BLaER1 treated with 17β-estradiol and CSF1 and Interleukin-3, amounts not matched to agents 10 nM and 100 nM (cell line): ENCODE data around the gene SOCS3.
A peak's percentile ranks its signal among the peaks of the same experiment; 100 is the strongest.

ENCODE experiments used
- H3K27ac ChIP-seq, 11 experiments: shearing (Covaris generic); formaldehyde crosslinking; 2 replicates each; pipeline ENCODE4 v1.8.1; 2022
- H3K27me3 ChIP-seq, 11 experiments: shearing (Covaris generic); formaldehyde crosslinking; 2 replicates each; pipeline ENCODE4 v1.8.1; 2022
- H3K36me3 ChIP-seq, 11 experiments: shearing (Covaris generic); formaldehyde crosslinking; 2 replicates each; pipeline ENCODE4 v1.8.1; 2022
- H3K4me1 ChIP-seq, 10 experiments: shearing (Covaris generic); formaldehyde crosslinking; 2 replicates each; pipeline ENCODE4 v1.8.1; 2022
- H3K4me2 ChIP-seq, 11 experiments: shearing (Covaris generic); formaldehyde crosslinking; 2 replicates each; pipeline ENCODE4 v1.8.1; 2022
- H3K4me3 ChIP-seq, 10 experiments: shearing (Covaris generic); formaldehyde crosslinking; 2 replicates each; pipeline ENCODE4 v1.8.1; 2022
- H3K9ac ChIP-seq, 11 experiments: shearing (Covaris generic); formaldehyde crosslinking; 2 replicates each; pipeline ENCODE4 v1.8.1; 2022
- H3K9me3 ChIP-seq, 11 experiments: shearing (Covaris generic); formaldehyde crosslinking; replicated peaks in 1 of 11; 2 replicates each; pipeline ENCODE4 v1.8.1; 2022
- H4K20me1 ChIP-seq, 11 experiments: shearing (Covaris generic); formaldehyde crosslinking; 2 replicates each; pipeline ENCODE4 v1.8.1; 2022
- Cebpa-rat ChIP-seq, 11 experiments: shearing (Covaris generic); IDR thresholded peaks; 2 replicates each; pipeline ENCODE4 v1.8.1; 2022

The SOCS3 gene

DNA sequence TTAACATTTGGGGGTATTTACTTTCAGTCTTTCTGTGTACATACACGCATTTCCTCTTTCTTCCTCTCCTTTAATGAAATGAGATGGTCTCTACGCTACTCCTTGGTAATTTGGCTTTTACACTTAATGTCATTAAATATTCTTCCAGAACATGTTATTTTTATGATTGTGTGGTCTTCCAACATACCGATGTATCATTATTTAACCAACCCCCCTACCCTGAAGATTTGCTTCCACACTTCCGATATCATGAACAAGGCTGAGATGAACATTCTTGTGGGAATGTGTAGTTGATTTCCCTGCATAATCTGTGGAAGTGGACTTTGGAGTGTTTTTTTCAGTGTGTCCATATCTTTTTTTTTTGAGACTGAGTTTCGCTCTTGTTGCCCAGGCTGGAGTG, 16.3 kb upstream of the SOCS3 start:
- H3K27me3 ChIP-seq, result no peaks in the 10 kb centered on the region
- peaks cover 0 to 14% (median 11%) of the 10 kb centered on the region in 11 experiments; a peak in 14 of 22 replicates for H3K36me3 ChIP-seq
- no peaks in the 10 kb centered on the region for H3K9me3 ChIP-seq
- peaks cover 0 to 17% (median 0%) of the 10 kb centered on the region in 11 experiments; a peak in 4 of 22 replicates for H4K20me1 ChIP-seq
- TF ChIP-seq Cebpa-rat (IDR thresholded peaks at IDR 0.05), result no peak
- H3K4me1 ChIP-seq, result peaks cover 70 to 88% (median 82%) of the 10 kb centered on the region in 10 experiments
- peak overlapping the region in 3 of 11 experiments; percentile 80 to 98 (median 81); a peak in 4 of 22 replicates for H3K9ac ChIP-seq
- H3K27ac ChIP-seq, result peak overlapping the region; percentile 86 to 98 (median 94)
- H3K4me3 ChIP-seq, result no peak overlapping the region
- peak overlapping the region; percentile 76 to 99 (median 93); a peak in 20 of 22 replicates for H3K4me2 ChIP-seq

DNA sequence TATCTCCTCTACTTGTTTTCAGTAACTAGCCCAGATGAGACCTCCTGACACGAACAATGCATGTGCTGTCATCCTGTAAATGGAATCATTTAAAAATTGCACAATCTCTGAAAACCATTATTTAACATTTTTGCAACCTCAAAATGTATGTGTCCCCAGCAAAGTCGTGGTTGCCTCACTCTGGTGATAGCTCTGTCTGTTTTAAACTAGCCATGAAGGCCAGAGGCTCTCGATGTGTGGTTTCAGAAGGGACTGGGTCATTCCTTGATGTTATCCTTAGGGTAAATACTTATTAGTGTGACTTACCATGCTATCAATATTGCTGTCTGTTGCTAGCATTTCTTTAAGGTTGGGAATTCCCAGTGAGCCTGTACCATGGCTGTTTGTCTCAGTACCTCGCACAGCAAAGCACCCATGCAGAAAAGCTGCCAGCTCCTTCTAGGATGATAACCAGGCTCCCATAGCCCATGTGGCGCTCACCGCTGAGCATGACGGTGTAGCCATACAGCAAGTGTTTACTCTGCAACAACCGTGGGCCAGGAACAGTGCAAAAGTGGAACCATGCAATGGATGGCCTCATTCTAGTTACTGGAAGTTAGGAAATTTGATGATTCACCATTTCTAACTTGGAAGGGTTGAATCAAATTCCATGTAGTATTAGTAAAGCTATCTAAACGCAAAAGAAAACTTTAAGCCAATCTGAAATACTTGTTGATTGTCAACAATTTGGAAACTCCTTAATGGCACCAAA, 15.7 kb upstream of the SOCS3 start:
- Histone ChIP-seq H3K27me3 (no peaks in the 10 kb centered on the region), H3K9me3 (no peaks in the 10 kb centered on the region), H3K4me3 (peak overlapping the region in 2 of 10 experiments; percentile 25 to 51; a peak in 1 of 20 replicates), H4K20me1 (peaks cover 0 to 13% (median 0%) of the 10 kb centered on the region in 11 experiments; a peak in 4 of 22 replicates), H3K36me3 (peaks cover 0 to 8% (median 6%) of the 10 kb centered on the region in 11 experiments; a peak in 10 of 22 replicates), H3K27ac (peak overlapping the region; percentile 86 to 98 (median 94)), H3K9ac (peak overlapping the region; percentile 62 to 98 (median 75)), H3K4me2 (peak overlapping the region; percentile 76 to 99 (median 93)), H3K4me1 (peaks cover 64 to 85% (median 77%) of the 10 kb centered on the region in 10 experiments)
- TF ChIP-seq Cebpa-rat (IDR thresholded peaks at IDR 0.05), result peak in 10 of 11 experiments; percentile 4 to 82 (median 62); a peak in 16 of 22 replicates

DNA sequence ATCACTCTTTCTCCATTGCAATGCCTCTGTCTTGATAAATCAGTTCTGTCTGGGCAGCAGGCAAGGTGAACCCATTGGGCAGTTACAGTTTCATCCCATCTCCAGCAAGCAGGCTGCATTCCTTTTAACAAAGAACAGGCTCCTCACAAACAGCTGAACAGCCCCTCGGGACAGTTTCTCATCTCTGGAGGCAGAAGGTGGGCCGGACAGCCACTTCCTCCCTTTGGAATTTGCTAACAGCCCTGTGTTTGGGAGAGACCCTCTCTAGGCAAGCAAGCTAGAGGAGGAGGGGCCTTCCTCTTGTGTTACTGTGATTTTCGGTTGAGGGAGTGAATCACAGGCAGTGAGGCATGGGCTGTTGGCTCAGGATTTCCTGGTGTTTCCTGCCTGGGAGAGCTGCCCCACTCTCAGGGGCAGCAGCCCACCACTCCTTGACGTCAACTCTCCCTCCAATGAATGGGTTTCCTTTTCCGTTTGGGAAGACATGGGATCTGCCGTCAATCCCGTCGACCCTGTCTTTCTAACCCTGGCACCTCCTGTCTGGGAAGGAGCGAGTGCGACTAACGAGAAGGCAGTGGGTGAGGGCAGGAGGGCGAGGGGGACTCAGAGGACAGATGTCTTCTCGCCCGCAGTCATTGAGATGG, 14.9 kb upstream of the SOCS3 start:
- peak overlapping the region; percentile 62 to 98 (median 75) for H3K9ac ChIP-seq
- TF ChIP-seq Cebpa-rat (IDR thresholded peaks at IDR 0.05), result no peak
- H3K36me3 ChIP-seq, result no peaks in the 10 kb centered on the region; a peak in 2 of 22 replicates
- peak overlapping the region; percentile 76 to 99 (median 93) for H3K4me2 ChIP-seq
- peak overlapping the region; percentile 86 to 98 (median 94) for H3K27ac ChIP-seq
- peaks cover 0 to 7% (median 0%) of the 10 kb centered on the region in 11 experiments; a peak in 4 of 22 replicates for H4K20me1 ChIP-seq
- no peaks in the 10 kb centered on the region for H3K9me3 ChIP-seq
- H3K27me3 ChIP-seq, result no peaks in the 10 kb centered on the region
- peak overlapping the region in 5 of 10 experiments; percentile 5 to 51 (median 25); a peak in 6 of 20 replicates for H3K4me3 ChIP-seq
- peaks cover 63 to 85% (median 75%) of the 10 kb centered on the region in 10 experiments for H3K4me1 ChIP-seq

DNA sequence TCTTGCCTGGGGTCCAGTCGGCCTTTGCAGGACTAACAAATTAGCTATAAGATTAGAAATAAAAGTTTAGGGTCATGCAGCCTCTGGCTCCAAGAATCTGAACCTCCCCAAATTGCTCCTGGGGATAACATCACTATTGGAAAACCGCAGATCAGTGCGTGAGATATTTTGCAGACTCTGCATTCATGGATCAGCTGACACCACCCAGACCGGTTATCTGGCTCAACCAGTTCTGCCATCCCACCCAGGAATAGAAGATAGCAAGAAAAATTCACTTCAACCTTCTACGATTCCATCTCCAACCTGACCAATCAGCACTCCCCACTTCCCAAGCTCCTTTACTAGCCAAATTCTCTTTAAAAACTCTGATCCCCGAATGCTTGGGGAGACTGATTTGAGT, 14.3 kb upstream of the SOCS3 start:
- peak overlapping the region; percentile 76 to 99 (median 93) for H3K4me2 ChIP-seq
- H3K4me3 ChIP-seq, result peak overlapping the region in 3 of 10 experiments; percentile 25 to 51 (median 27); a peak in 4 of 20 replicates
- TF ChIP-seq Cebpa-rat (IDR thresholded peaks at IDR 0.05), result no peak
- H3K4me1 ChIP-seq, result peaks cover 62 to 85% (median 74%) of the 10 kb centered on the region in 10 experiments
- H3K9ac ChIP-seq, result peak overlapping the region in 10 of 11 experiments; percentile 62 to 98 (median 74); a peak in 19 of 22 replicates
- H3K9me3 ChIP-seq, result no peaks in the 10 kb centered on the region
- no peaks in the 10 kb centered on the region for H3K36me3 ChIP-seq
- peaks cover 0 to 4% (median 0%) of the 10 kb centered on the region in 11 experiments; a peak in 4 of 22 replicates for H4K20me1 ChIP-seq
- no peaks in the 10 kb centered on the region for H3K27me3 ChIP-seq
- H3K27ac ChIP-seq, result peak overlapping the region in 10 of 11 experiments; percentile 86 to 98 (median 94); a peak in 21 of 22 replicates

DNA sequence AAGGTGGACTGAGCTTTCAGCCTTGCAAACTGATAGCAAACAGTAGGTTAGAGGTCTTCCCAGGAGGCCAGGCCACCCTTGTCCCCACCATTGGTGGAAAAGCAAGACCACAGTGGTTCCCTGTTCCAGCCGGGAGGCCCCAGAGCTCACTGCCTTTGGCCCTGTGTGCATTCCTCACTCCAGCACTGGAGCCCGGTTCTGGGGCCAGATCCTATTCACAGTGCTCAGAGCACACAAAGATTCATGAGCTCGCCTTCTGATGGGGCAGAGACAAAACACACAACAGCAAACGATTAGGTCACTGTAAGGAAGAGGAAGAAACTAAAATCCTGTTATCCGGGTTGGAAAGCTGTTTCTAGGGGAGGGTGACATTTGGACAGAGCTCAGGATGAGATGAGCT, 13.0 kb upstream of the SOCS3 start:
- peak overlapping the region in 10 of 11 experiments; percentile 29 to 98 (median 92); a peak in 17 of 22 replicates for H3K27ac ChIP-seq

DNA sequence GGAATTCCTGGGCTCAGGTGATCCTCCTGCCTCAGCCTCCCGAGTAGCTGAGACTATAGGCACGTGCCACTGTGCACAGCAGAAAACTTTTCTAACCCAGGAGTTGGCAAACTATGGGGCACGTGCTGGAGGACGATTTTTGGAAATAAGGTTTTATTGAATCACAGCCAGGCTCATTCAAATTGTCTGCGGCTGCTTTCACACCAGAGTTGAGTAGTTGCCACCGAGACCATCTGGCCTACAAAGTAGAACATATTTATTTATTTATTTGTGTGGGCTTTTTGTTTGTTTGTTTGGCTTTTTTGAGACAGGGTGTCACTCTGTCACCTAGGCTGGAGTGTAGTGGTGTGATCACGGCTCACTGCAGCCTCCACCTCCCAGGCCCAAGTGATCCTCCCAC, 11.2 kb upstream of the SOCS3 start:
- H3K4me1 ChIP-seq, result peaks cover 62 to 91% (median 74%) of the 10 kb centered on the region in 10 experiments

More for the DNA sequence above, 13.0 kb upstream of the SOCS3 start:
- Histone ChIP-seq H3K4me3 (no peak overlapping the region), H4K20me1 (no peaks in the 10 kb centered on the region), H3K4me2 (peak overlapping the region; percentile 4 to 99 (median 89); a peak in 18 of 22 replicates), H3K4me1 (peaks cover 57 to 92% (median 77%) of the 10 kb centered on the region in 10 experiments), H3K36me3 (no peaks in the 10 kb centered on the region), H3K27me3 (no peaks in the 10 kb centered on the region), H3K9ac (peak overlapping the region in 3 of 11 experiments; percentile 18 to 27 (median 24); a peak in 4 of 22 replicates), H3K9me3 (no peaks in the 10 kb centered on the region)
- no peak for TF ChIP-seq Cebpa-rat (IDR thresholded peaks at IDR 0.05)

DNA sequence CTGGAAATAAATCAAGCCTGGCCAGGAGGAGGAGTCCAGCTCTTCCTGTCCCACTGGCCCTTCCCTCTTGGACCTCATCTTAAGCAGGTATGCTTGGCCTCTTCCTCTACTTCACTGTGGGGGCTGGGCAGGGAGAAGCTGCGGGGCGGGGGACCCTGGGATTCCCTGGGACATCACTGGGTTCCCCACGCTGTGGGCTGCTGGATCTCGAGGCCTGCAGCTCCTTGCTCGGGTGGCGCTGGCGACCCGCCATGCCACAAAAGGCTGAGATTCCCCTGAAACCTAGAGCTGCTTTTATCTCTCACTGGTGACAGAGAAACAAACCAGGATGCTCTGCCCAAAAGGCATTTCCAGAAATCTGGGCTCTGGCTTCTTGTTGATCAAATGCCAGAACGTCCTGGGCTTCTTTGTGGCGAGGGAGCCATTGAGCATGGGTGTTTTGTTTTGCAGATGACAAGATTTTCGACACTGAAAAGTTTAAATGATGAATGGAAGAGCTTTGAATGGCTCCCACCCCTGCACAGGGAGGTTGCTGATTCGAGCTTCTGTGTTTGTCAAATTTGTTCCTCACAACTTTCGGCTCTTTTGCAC, 10.0 kb upstream of the SOCS3 start:
- TF ChIP-seq Cebpa-rat (IDR thresholded peaks at IDR 0.05), result no peak
- Histone ChIP-seq H3K36me3 (no peaks in the 10 kb centered on the region), H3K4me1 (peaks cover 62 to 91% (median 74%) of the 10 kb centered on the region in 10 experiments), H3K27ac (peak overlapping the region in 4 of 11 experiments; percentile 2 to 28 (median 17); a peak in 2 of 22 replicates), H3K9ac (0 out of 22 replicates have a peak overlapping the region, but pooled peaks of 1 of the 11 experiments have one; percentile 1), H4K20me1 (no peaks in the 10 kb centered on the region), H3K9me3 (no peaks in the 10 kb centered on the region), H3K27me3 (peaks cover 0 to 4% (median 0%) of the 10 kb centered on the region in 11 experiments; a peak in 1 of 22 replicates), H3K4me3 (no peak overlapping the region), H3K4me2 (peak overlapping the region; percentile 7 to 57 (median 35); a peak in 19 of 22 replicates)

More for the DNA sequence above, 11.2 kb upstream of the SOCS3 start:
- Histone ChIP-seq H3K4me2 (peak overlapping the region in 1 of 11 experiments; percentile 57; a peak in 1 of 22 replicates), H3K36me3 (no peaks in the 10 kb centered on the region), H4K20me1 (no peaks in the 10 kb centered on the region), H3K27me3 (no peaks in the 10 kb centered on the region), H3K4me3 (no peak overlapping the region), H3K9ac (no peak overlapping the region), H3K9me3 (no peaks in the 10 kb centered on the region), H3K27ac (no peak overlapping the region; a peak in 1 of 22 replicates)
- no peak for TF ChIP-seq Cebpa-rat (IDR thresholded peaks at IDR 0.05)

DNA sequence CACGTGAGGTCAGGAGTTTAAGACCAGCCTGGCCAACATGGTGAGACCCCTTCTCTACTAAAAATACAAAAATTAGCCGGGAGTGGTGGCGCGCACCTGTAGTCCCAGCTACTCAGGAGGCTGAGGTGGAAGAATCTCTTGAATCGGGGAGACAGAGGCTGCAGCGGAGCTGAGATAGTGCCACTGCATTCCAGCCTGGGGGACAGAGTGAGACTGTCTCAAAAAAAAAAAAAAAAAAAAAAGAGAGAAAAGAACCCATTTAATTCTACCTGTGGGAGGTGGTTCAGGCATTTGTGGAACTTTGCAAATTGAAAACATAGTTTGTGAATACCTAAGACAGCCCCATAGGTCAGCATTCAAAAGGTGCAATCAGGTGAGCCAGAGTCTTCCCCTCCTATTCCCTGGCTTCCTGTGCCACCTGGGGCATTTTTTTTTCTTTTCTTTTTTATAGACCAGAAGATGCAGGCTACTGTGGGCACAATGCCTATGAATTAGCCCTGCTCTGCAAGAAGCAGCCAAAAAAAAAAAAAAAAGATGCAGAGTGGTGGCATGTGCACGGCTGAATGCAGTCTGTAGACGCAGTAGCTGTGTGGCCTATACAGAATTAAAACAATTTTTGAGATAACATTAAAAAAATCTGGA, 9.1 kb upstream of the SOCS3 start:
- H3K9ac ChIP-seq, result 0 out of 22 replicates have a peak overlapping the region, but pooled peaks of 1 of the 11 experiments have one; percentile 14
- TF ChIP-seq Cebpa-rat (IDR thresholded peaks at IDR 0.05), result no peak
- H4K20me1 ChIP-seq, result no peaks in the 10 kb centered on the region
- H3K4me1 ChIP-seq, result peaks cover 61 to 91% (median 74%) of the 10 kb centered on the region in 10 experiments
- H3K27ac ChIP-seq, result 0 out of 22 replicates have a peak overlapping the region, but pooled peaks of 1 of the 11 experiments have one; percentile 38
- no peaks in the 10 kb centered on the region for H3K9me3 ChIP-seq
- no peaks in the 10 kb centered on the region for H3K36me3 ChIP-seq
- H3K4me2 ChIP-seq, result peak overlapping the region in 6 of 11 experiments; percentile 26 to 57 (median 38); a peak in 6 of 22 replicates
- peaks cover 0 to 4% (median 0%) of the 10 kb centered on the region in 11 experiments; a peak in 1 of 22 replicates for H3K27me3 ChIP-seq
- no peak overlapping the region for H3K4me3 ChIP-seq
